H1 (cell line): ENCODE measurements around the gene OSBPL3. TPM values are rescaled to one million over a fixed set of nuclear protein-coding genes. Genes with fewer than 3 reads are reported as not detected.

Experiments used
- CTCF ChIA-PET: fragments of 300-600 bp; sonication (Branson Sonifier 250); formaldehyde crosslinking; loops from one replicate; lab custom pipeline; 2021; ENCODE audit not compliant: partially characterized antibody; lab: Charles Lee
- POLR2A ChIA-PET: fragments of 300-600 bp; sonication (Branson Sonifier 250); formaldehyde crosslinking; loops from one replicate; lab custom pipeline; 2021; ENCODE audit warnings: inconsistent platforms; ENCODE audit not compliant: partially characterized antibody; lab: Charles Lee
- DNase-seq, 2 experiments: peaks; one replicate each; pipeline versions ENCODE4 v3.0.0 to v3.0.0-alpha.2; 2010 to 2022; ENCODE audit warnings: low spot score in 2 of 2, low read depth in 1 of 2, mixed read lengths in 1 of 2
- FAIRE-seq: peaks from 2 replicates; lab custom pipeline; 2011; peaks lifted over from hg19 to GRCh38; lab: Jason Lieb, UNC
- H2AFZ ChIP-seq: 2 replicates; pipeline ENCODE4 v1.8.1; 2012; ENCODE audit warnings: low read length, inconsistent platforms
- H2AK5ac ChIP-seq: 2 replicates; pipeline ENCODE4 v1.6.1; 2013; ENCODE audit warnings: low read depth, low read length
- H2BK120ac ChIP-seq: replicated peaks from 2 replicates; pipeline ENCODE3; 2013; ENCODE audit warnings: low read depth, low read length, inconsistent platforms
- H2BK12ac ChIP-seq: 2 replicates; pipeline ENCODE4 v1.6.1; 2013; ENCODE audit warnings: low read depth, low read length
- H2BK15ac ChIP-seq: 2 replicates; pipeline ENCODE4 v1.6.1; 2013; ENCODE audit warnings: low read length
- H2BK20ac ChIP-seq: 2 replicates; pipeline ENCODE4 v1.6.1; 2013; ENCODE audit warnings: low read length
- H2BK5ac ChIP-seq: 2 replicates; pipeline ENCODE4 v1.6.1; 2013; ENCODE audit warnings: low read depth, low read length
- H3K14ac ChIP-seq: 2 replicates; pipeline ENCODE4 v1.6.1; 2013; ENCODE audit warnings: inconsistent platforms; ENCODE audit not compliant: insufficient read length
- H3K18ac ChIP-seq: 2 replicates; pipeline ENCODE4 v1.6.1; 2013; ENCODE audit warnings: low read length; ENCODE audit errors: extremely low read depth
- H3K23ac ChIP-seq: 2 replicates; pipeline ENCODE4 v1.6.1; 2013; ENCODE audit warnings: inconsistent platforms; ENCODE audit not compliant: insufficient read length
- H3K23me2 ChIP-seq: 2 replicates; pipeline ENCODE4 v1.6.1; 2013; ENCODE audit warnings: low read depth, low read length
- H3K27ac ChIP-seq: 2 replicates; pipeline ENCODE4 v1.6.1; 2011; ENCODE audit warnings: low read depth, low read length, inconsistent platforms
- H3K27me3 ChIP-seq, 4 experiments: replicated peaks in 1 of 4; 1 replicate in 1 of 4; 2 replicates in 3 of 4; pipeline versions ENCODE4 v1.6.1 to v1.8.1; 2011 to 2013; ENCODE audit warnings: low read length in 3 of 4, mild to moderate bottlenecking in 3 of 4, inconsistent platforms in 2 of 4, mixed read lengths in 2 of 4, moderate library complexity in 1 of 4; ENCODE audit not compliant: control insufficient read depth in 3 of 4, insufficient read depth in 3 of 4; ENCODE audit errors: extremely low read depth in 1 of 4
- H3K36me3 ChIP-seq, 4 experiments: 2 replicates each; pipeline versions ENCODE4 v1.6.1 to v1.8.1; 2011 to 2013; ENCODE audit warnings: mild to moderate bottlenecking in 4 of 4, low read length in 3 of 4, moderate library complexity in 2 of 4, control low read depth in 1 of 4, inconsistent platforms in 1 of 4; ENCODE audit not compliant: insufficient read depth in 4 of 4, control insufficient read depth in 2 of 4
- H3K4ac ChIP-seq: replicated peaks from 2 replicates; pipeline ENCODE3; 2013; ENCODE audit warnings: low read length, low read depth, mixed read lengths, inconsistent platforms; ENCODE audit not compliant: insufficient read length
- H3K4me1 ChIP-seq, 4 experiments: replicated peaks in 1 of 4; 1 replicate in 1 of 4; 2 replicates in 3 of 4; pipeline versions ENCODE4 v1.6.1 to v1.8.1; 2011 to 2013; ENCODE audit warnings: low read length in 3 of 4, inconsistent platforms in 2 of 4, mixed read lengths in 1 of 4; ENCODE audit not compliant: insufficient read depth in 4 of 4, control insufficient read depth in 3 of 4
- H3K4me2 ChIP-seq, 2 experiments: 2 replicates each; pipeline versions ENCODE4 v1.6.1 to v1.8.1; 2011 to 2013; ENCODE audit warnings: low read depth in 2 of 2, low read length in 2 of 2, control low read depth in 1 of 2, inconsistent platforms in 1 of 2, mild to moderate bottlenecking in 1 of 2; ENCODE audit not compliant: insufficient read depth in 1 of 2
- H3K4me3 ChIP-seq, 4 experiments: fragments of 200-600, 300-600 bp in 1 of 4; sonication (generic), shearing (Covaris generic), sonication (Bioruptor Twin) in 1 of 4; 2 replicates each; pipeline versions ENCODE4 v1.5.1 to v1.8.1; 2011 to 2016; ENCODE audit warnings: low read length in 4 of 4, low read depth in 3 of 4, control low read depth in 2 of 4, inconsistent platforms in 2 of 4, mild to moderate bottlenecking in 2 of 4, mixed read lengths in 1 of 4, moderate library complexity in 1 of 4; ENCODE audit not compliant: insufficient read depth in 2 of 4; ENCODE audit errors: extremely low read depth in 1 of 4
- H3K56ac ChIP-seq: replicated peaks from 2 replicates; pipeline ENCODE3; 2013; ENCODE audit warnings: low read depth, mild to moderate bottlenecking, mixed read lengths, low read length, inconsistent platforms; ENCODE audit not compliant: insufficient read length
- H3K79me1 ChIP-seq: 2 replicates; pipeline ENCODE4 v1.6.1; 2013; ENCODE audit warnings: low read depth, low read length, control low read depth
- H3K79me2 ChIP-seq, 2 experiments: 2 replicates each; pipeline versions ENCODE4 v1.6.1 to v1.8.1; 2012 to 2013; ENCODE audit warnings: low read length in 2 of 2, mild to moderate bottlenecking in 2 of 2, inconsistent platforms in 1 of 2; ENCODE audit not compliant: insufficient read depth in 2 of 2, control insufficient read depth in 1 of 2
- H3K9ac ChIP-seq, 4 experiments: replicated peaks in 1 of 4; 1 replicate in 1 of 4; 2 replicates in 3 of 4; pipeline versions ENCODE4 v1.6.1 to v1.8.1; 2011 to 2013; ENCODE audit warnings: low read depth in 3 of 4, low read length in 3 of 4, control low read depth in 2 of 4, mild to moderate bottlenecking in 2 of 4, moderate library complexity in 2 of 4, inconsistent platforms in 1 of 4; ENCODE audit errors: extremely low read depth in 1 of 4
- H3K9me3 ChIP-seq, 2 experiments: 2 replicates each; pipeline versions ENCODE4 v1.6.1 to v1.8.1; 2012 to 2013; ENCODE audit warnings: mild to moderate bottlenecking in 2 of 2, moderate library complexity in 2 of 2, control low read depth in 1 of 2, inconsistent platforms in 1 of 2, low read depth in 1 of 2, low read length in 1 of 2, mixed read lengths in 1 of 2; ENCODE audit not compliant: insufficient read depth in 2 of 2
- H4K20me1 ChIP-seq, 2 experiments: replicated peaks in 1 of 2; 2 replicates each; pipeline versions ENCODE3 to v1.8.1; 2011 to 2013; ENCODE audit warnings: inconsistent platforms in 2 of 2, low read length in 2 of 2, mild to moderate bottlenecking in 1 of 2; ENCODE audit not compliant: insufficient read depth in 2 of 2, control insufficient read depth in 1 of 2
- H4K5ac ChIP-seq: 2 replicates; pipeline ENCODE4 v1.6.1; 2013; ENCODE audit warnings: low read length, low read depth, mixed read lengths, inconsistent platforms; ENCODE audit not compliant: insufficient read length
- H4K8ac ChIP-seq: 2 replicates; pipeline ENCODE4 v1.8.0; 2013; ENCODE audit warnings: mild to moderate bottlenecking, moderate library complexity, low read length, inconsistent platforms; ENCODE audit not compliant: insufficient read depth; ENCODE audit errors: extremely low read depth
- H4K91ac ChIP-seq: replicated peaks from 2 replicates; pipeline ENCODE3; 2013; ENCODE audit warnings: low read length, mixed read lengths, inconsistent platforms; ENCODE audit not compliant: insufficient read length
- EGR1 ChIP-seq: IDR thresholded peaks from 2 replicates; pipeline ENCODE4 v1.6.1; 2011; ENCODE audit warnings: low read depth, low read length, borderline replicate concordance
- polyA plus RNA-seq, 7 experiments: library from polyadenylated mRNA; depleted of rRNA in 3 of 7; stranded (reverse) in 5 of 7; unstranded in 2 of 7; fragments of >200 nt in 5 of 7; fragments of 200-250 nt in 2 of 7; gene quantifications; 1 replicate in 5 of 7; 2 replicates in 1 of 7; 4 replicates in 1 of 7; pipeline versions ENCODE4 v1.2.1 to v1.2.3, GENCODE V29; 2011 to 2013; ENCODE audit warnings: missing spikeins in 2 of 7, mixed read lengths in 2 of 7
- total RNA-seq: library from RNA; stranded (reverse); fragmentation: NEBNext Ultra II Directional; extraction: Animal tissue kit (Norgen Biotek cat#: 25700); gene quantifications from 2 replicates; pipeline ENCODE4 v1.2.1, GENCODE V29; 2021

The OSBPL3 gene
- total and polyA plus RNA-seq, 2 of the 8 experiments (the other 6 are each of a cell fraction or from before 2014, with no cell fraction given): 2.8 to 13.9 TPM

DNA sequence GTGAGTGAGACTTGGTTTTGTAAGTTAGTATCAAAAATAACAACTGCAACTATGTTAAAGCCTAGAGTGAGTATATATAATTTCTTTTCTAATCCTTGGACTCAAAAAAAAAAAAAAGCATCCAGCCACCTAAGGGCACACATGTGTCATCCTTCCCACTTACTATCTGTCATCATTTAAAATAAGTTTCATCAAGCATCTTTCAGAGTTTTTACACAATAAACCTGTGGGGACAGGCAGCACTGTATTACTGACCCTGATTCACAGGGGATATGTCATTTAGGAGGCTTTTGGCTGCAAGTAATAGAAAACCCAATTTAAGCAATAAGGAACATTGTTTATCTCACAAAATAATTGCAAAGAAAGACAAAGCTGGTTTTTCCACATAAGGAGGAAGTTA lies 32.3 kb upstream of the OSBPL3 start:
- no peak overlapping the region for H3K23ac ChIP-seq
- no peak overlapping the region for H2AK5ac ChIP-seq
- H3K4me2 ChIP-seq: no peak overlapping the region
- no peak overlapping the region for H2BK20ac ChIP-seq
- H3K9me3 ChIP-seq: 0 out of 4 replicates have a peak, but pooled peaks cover 0 to 4% of the 10 kb centered on the region in 2 experiments
- no peak for TF ChIP-seq EGR1
- TF ChIP-seq, all 59 proteins: peak for 0
- Histone ChIP-seq H3K27me3 (no peaks in the 10 kb centered on the region), H4K5ac (no peak overlapping the region), H3K79me1 (no peaks in the 10 kb centered on the region), H3K56ac (no peak overlapping the region), H3K18ac (no peak overlapping the region), H3K27ac (no peak overlapping the region), H3K79me2 (no peaks in the 10 kb centered on the region), H2BK15ac (no peak overlapping the region), H3K9ac (no peak overlapping the region), H4K20me1 (no peaks in the 10 kb centered on the region), H3K4me1 (no peaks in the 10 kb centered on the region), H3K4ac (no peak overlapping the region), H3K23me2 (no peaks in the 10 kb centered on the region), H3K36me3 (no peaks in the 10 kb centered on the region), H2AFZ (no peak overlapping the region), H2BK120ac (no peak overlapping the region), H2BK5ac (no peak overlapping the region), H3K14ac (no peak overlapping the region), H4K8ac (no peak overlapping the region), H2BK12ac (no peak overlapping the region), H4K91ac (no peak overlapping the region), H3K4me3 (no peak overlapping the region)
- FAIRE-seq (no peak), DNase-seq (no peak)
- ChIA-PET POLR2A (interaction anchor here (1.4 kb wide), 1 partner anchor 113 kb away, joined by 3 read pairs; the partner anchor contains the start of gene CYCS), CTCF (interaction anchor here (1.1 to 1.9 kb wide), 6 partner anchors 14 to 81 kb away, joined by 3 to 4 read pairs (median 3); no protein-coding TSS in a partner anchor)
